Activated B cell treated with CpG ODN at 0.5 μM for 24 hours (primary cell): Measurements from ENCODE around the gene ACTRT2. TPM values are rescaled to one million over a fixed set of nuclear protein-coding genes. Genes with fewer than 3 reads are reported as not detected.

Experiments used
- ATAC-seq: fragments of 200-7000 bp; cut with Tn5 transposase; one replicate; pipeline ENCODE4 v1.10.0; 2021; ENCODE audit warnings: low read depth, mild to moderate bottlenecking, moderate library complexity
- CTCF ChIA-PET: fragments of 350-600 bp; sonication (Branson Sonifier 250); formaldehyde crosslinking; loops from one replicate; lab custom pipeline; 2021; ENCODE audit warnings: antibody characterized with exemption; lab: Charles Lee
- POLR2A ChIA-PET: fragments of 350-600 bp; sonication (Branson Sonifier 250); formaldehyde crosslinking; loops from one replicate; lab custom pipeline; 2021; ENCODE audit warnings: antibody characterized with exemption; lab: Charles Lee
- DNase-seq: peaks from one replicate; pipeline ENCODE4 v3.0.0; 2022
- H3K27ac Mint-ChIP-seq: one replicate; pipeline ENCODE4 v1.8.0; 2020; ENCODE audit warnings: mixed read lengths
- H3K27me3 Mint-ChIP-seq: one replicate; pipeline ENCODE4 v1.8.0; 2021; ENCODE audit warnings: mixed read lengths
- H3K36me3 Mint-ChIP-seq: one replicate; pipeline ENCODE4 v1.8.0; 2021; ENCODE audit warnings: low read depth, mixed read lengths
- H3K4me1 Mint-ChIP-seq: one replicate; pipeline ENCODE4 v1.8.0; 2021; ENCODE audit warnings: mixed read lengths
- H3K4me3 Mint-ChIP-seq: one replicate; pipeline ENCODE4 v1.8.0; 2020; ENCODE audit warnings: mild to moderate bottlenecking, mixed read lengths
- H3K9me3 Mint-ChIP-seq: one replicate; pipeline ENCODE4 v1.8.0; 2020; ENCODE audit warnings: mixed read lengths
- CTCF ChIP-seq: fragments of 200-600 bp; IDR thresholded peaks from one replicate; pipeline ENCODE4 v1.8.0; 2022; ENCODE audit warnings: antibody characterized with exemption, mild to moderate bottlenecking
- intact Hi-C: fragments of 100-400 bp; cut with micrococcal nuclease; formaldehyde crosslinking; loops from one replicate; pipeline ENCODE4 v1.15.1; 2024
- total RNA-seq: library from RNA; stranded (reverse); gene quantifications from 2 replicates; pipeline ENCODE4 v1.2.3, GENCODE V29; 2022

ACTRT2 gene
- total RNA-seq, 1 donor from 2014 or later = not detected

DNA sequence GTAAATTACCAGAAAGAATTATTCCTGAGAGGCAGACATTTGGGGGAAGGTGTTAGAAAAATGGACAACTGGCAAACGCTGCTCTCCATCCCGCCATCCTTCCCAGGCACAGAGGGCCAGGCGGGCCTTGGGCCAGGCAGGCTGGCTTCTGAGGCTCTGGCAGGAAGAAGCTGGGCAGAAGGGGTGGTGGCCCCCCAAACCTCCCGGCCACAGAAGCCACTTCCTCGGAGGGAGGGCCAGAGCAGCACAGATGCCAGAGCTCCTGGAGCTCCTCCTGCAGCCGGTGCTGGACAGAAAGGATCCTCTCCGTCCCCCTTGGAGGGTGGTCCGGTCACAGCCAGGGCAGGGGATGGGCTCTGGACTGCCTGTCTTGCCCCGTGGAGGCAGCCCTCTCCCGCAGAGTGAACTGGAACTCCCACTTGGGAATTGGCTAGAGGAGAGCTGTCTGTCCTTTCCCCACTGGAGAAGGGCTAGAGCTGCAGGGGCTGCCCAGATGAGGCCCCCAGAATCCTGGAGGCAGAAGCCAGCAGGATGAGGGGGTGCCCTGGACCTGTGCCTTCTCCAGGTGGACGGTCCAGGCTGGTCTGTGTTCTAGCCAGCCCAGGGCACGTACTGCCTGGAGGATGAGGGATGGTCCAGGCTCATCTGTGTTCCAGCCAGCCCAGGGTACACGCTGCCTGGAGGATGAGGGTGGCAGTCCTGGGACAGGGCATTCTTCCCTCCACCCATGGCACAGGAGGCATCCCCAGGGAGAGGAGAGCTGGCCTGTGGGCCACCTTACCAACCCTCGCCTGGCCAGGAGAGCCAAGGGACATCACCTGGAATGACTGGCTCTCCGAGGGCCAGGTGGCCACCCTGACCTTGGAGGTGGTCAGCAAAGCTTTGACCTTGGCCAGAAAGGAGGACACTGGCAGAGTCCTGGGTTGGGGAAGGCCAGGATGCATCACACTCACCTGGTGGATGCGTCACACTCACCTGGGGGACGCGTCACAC is 47.4 kb upstream of the ACTRT2 start:
- ChIA-PET POLR2A (no interaction called here), CTCF (no interaction called here)
- no peaks in the 10 kb centered on the region for H3K27me3 Mint-ChIP-seq
- no peaks in the 10 kb centered on the region for H3K9me3 Mint-ChIP-seq
- no peak for ATAC-seq
- peaks cover 7% of the 10 kb centered on the region for H3K4me1 Mint-ChIP-seq
- intact Hi-C loops = no loop called here
- DNase-seq = peak; percentile 13
- no peak overlapping the region for H3K27ac Mint-ChIP-seq
- H3K36me3 Mint-ChIP-seq = no peaks in the 10 kb centered on the region
- no peak for TF ChIP-seq CTCF
- no peak overlapping the region for H3K4me3 Mint-ChIP-seq

GRCh38 chr1:2974701-2975301 is 46.5 kb upstream of the ACTRT2 start:
- no peak for TF ChIP-seq CTCF
- intact Hi-C loops = no loop called here
- Mint-ChIP-seq H3K36me3 (no peaks in the 10 kb centered on the region), H3K4me1 (peaks cover 7% of the 10 kb centered on the region), H3K9me3 (no peaks in the 10 kb centered on the region), H3K27me3 (no peaks in the 10 kb centered on the region), H3K4me3 (no peak overlapping the region), H3K27ac (no peak overlapping the region)
- ATAC-seq (no peak), DNase-seq (no peak)
- ChIA-PET POLR2A (no interaction called here), CTCF (no interaction called here)

GRCh38 chr1:2975466-2976179 is 45.6 kb upstream of the ACTRT2 start:
- peak; percentile 13 for DNase-seq
- no peak overlapping the region for H3K27ac Mint-ChIP-seq

DNA sequence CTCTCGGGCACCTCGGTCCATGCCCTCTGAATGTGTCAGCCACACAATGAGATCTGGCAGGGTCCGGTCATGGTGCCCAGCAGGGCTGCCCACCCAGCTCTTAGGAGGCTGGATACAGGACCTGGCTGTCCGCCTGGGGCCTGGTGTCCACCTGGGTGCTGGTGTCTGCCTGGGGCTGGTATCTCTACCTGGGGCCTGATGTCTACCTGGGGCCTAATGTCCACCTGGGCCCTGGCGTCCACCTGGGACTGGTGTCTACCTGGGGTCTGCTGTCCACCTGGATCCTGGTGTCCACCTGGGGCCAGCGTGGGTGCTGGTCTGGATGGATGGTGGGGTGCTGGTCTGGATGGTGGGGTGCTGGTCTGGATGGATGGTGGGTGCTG is 45.1 kb upstream of the ACTRT2 start:
- no peaks in the 10 kb centered on the region for H3K36me3 Mint-ChIP-seq

More at GRCh38 chr1:2975466-2976179, 45.6 kb upstream of the ACTRT2 start:
- intact Hi-C loops = no loop called here
- Mint-ChIP-seq H3K4me1 (peaks cover 7% of the 10 kb centered on the region), H3K9me3 (no peaks in the 10 kb centered on the region), H3K36me3 (no peaks in the 10 kb centered on the region), H3K27me3 (no peaks in the 10 kb centered on the region), H3K4me3 (no peak overlapping the region)
- no peak for ATAC-seq
- CTCF ChIA-PET = no interaction called here
- POLR2A ChIA-PET = no interaction called here
- TF ChIP-seq CTCF = no peak

More for the DNA sequence above, 45.1 kb upstream of the ACTRT2 start:
- TF ChIP-seq CTCF = no peak
- Mint-ChIP-seq H3K9me3 (no peaks in the 10 kb centered on the region), H3K4me3 (no peak overlapping the region), H3K27me3 (no peaks in the 10 kb centered on the region), H3K4me1 (peaks cover 7% of the 10 kb centered on the region), H3K27ac (no peak overlapping the region)
- ChIA-PET POLR2A (no interaction called here), CTCF (no interaction called here)
- no peak for ATAC-seq
- intact Hi-C loops = no loop called here
- peak; percentile 7 for DNase-seq
